Epidermal melanocyte (primary cell): ENCODE data around the gene SYT8.

Source experiments
- DNase-seq: peaks from one replicate; pipeline ENCODE4 v3.0.0; 2011; ENCODE audit warnings: low spot score; ENCODE audit not compliant: insufficient read length

SYT8 gene

DNA sequence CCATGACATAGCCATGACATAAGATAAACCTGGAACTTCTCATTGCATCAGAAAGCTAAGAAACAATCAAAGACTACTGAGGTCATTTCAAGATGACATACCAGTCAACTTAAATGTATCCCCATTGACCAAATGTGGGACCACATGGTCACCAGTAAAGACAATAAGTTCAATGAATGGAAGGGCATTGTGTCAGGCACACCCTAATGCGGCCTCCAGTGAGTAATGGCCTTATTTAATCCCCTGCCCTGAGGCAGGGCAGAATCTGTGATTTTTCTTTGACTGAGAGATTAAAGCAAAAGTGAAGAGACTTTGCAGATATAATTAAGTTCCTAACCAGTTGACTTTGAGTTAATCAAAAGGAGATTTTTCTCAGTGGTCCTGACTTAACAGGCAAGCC lies 17.3 kb upstream of the SYT8 start:
- no peak for DNase-seq

DNA sequence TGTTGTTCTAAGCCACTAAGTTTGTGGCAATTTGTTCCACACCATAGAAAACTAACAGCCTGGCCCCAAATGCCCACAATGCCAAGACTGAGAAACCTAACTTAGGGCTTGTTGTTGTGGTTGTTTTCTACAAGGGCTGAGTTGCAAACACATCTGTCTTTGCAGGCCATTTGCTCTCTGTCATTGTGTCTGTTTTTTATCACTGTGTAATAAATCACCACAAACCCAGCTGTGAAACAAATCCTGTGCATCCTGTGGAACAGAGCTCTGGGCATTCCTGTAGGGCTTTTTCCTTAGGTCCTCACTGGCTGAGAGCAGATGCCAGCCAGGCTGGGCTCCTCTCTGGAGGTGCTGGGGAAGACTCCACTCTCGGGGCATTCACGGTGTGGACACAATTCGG lies 15.7 kb upstream of the SYT8 start:
- DNase-seq: no peak

DNA sequence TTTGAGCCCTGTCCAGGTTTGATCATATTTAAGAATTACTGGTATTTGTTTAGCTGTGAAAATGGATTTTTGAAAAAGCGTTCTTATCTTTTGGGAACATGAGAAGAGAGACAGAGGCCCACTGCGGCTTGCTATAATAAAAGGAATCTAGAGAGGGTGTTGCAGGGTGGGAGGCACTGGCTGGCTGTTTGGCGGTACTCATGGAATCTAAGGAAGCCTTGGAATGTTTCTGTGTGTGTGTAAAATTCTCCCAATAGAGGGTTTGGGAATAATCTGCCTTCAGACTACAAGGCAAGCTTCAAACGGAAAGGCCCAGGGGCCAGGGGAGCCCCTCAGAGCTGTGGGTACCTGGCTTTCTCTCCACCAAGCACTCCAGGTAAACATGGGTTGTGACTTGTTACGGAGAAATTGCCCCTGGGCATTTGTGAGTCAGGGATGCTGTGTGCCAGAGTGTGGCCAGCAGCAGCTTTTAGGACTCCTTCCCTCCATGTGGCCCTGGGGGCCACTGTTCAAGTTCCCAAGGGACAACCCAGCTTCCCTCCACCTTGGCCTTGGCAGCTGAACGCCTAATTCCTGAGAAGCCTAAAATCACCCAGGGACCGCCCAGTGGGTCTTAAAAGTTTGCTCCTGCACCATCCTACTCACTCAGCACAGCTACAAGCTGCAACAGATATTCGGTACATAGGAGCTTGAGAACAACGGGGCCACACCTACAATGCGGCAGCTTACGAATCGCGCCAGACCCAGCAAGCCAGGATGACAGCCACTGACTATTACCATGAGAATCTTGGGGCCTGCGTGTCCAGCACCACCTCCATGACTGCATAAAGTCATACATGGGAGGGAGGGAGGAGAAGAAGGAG lies 14.1 kb upstream of the SYT8 start:
- no peak for DNase-seq

DNA sequence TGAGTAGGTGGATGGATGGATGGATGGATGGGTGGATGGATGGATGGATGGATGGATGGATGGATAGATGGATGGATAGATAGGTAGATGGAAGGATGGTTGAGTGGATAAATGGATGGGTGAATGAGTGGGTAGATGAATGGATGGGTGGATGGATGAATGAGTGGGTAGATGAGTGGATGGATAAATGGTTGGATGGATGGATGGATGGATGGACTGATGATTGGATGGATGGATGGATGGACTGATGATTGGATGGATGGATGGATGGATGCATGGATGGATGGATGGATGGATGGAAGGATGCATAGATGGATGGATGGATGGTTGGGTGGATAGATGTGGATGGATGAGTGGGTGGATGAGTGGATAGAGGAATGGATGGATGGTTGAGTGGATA lies 13.2 kb upstream of the SYT8 start:
- DNase-seq: no peak

DNA sequence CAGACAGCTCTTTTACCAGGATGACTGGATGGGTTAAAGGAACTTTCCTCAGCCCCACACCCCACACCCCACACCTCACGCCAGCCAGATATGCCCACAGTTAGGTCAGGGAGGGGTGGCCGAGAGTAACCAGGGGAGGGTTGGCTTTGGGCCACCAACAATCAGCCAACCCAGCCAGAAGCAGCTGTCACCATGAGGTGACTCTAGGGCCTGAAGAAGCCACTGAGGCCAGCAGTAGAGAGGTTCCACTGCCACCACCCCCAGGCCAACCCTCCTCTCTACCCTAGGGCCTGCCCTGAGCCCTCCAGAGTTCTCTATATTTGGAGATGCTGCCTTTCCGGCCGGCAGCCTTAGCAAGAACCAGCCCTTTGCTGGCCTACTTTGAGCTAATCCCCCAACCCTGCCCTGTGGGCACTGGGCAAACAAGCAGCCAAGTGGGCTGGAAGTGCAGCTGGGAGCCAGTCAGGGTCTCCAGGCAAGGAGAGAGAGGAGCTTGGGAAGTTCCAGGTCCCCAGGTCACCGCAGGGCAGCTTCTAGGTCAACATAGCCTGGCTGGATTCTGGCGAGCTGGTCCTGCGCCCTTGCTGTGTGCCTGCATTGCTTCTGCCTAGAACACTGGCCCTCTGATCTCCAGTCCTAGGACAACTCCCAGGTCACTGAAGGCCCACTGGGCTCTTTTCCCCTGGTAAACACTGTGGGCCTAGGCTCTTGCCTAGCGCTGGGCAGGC lies 12.0 kb upstream of the SYT8 start:
- DNase-seq: no peak

DNA sequence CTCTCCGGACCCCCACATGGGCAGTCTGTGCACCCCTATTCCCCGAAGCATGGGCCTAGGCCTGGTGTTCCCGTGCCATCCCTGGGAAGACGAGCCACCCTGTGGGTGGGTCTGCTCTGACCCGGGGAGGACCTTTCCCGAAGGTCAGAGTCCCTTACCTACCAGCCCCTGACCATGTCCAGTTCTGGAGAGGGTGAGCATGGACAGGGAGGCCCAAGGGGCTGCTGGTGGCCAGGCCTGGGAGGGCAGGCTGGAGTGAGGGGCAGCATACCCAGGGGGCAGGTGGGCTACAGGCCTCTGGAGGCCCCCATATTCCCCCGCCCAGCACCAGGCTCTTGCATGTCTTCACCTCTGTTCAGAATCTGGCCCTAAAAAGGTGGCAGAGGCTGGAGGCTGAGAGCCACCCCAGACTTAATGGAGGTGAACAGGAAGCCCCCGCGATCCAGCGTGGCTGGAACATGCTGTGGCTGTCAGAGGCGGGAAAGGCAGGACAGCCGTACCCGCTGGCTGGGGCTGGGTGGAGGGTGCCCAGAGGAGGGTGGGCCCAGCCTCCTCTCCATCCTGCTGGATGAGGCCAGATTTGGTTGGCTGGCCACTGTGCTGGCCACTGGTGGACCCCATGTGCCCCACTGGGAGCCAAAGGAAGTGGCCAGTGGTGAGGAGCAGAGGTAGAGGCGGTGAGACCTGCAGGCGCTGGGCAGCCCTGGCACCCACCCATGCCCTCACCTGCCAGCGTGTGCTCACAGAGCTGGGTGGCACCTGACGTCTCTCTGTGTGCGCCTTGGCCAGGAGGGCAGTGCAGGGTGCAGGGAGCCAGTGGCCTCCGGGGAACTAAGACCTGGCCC lies 11.2 kb upstream of the SYT8 start:
- DNase-seq: no peak

DNA sequence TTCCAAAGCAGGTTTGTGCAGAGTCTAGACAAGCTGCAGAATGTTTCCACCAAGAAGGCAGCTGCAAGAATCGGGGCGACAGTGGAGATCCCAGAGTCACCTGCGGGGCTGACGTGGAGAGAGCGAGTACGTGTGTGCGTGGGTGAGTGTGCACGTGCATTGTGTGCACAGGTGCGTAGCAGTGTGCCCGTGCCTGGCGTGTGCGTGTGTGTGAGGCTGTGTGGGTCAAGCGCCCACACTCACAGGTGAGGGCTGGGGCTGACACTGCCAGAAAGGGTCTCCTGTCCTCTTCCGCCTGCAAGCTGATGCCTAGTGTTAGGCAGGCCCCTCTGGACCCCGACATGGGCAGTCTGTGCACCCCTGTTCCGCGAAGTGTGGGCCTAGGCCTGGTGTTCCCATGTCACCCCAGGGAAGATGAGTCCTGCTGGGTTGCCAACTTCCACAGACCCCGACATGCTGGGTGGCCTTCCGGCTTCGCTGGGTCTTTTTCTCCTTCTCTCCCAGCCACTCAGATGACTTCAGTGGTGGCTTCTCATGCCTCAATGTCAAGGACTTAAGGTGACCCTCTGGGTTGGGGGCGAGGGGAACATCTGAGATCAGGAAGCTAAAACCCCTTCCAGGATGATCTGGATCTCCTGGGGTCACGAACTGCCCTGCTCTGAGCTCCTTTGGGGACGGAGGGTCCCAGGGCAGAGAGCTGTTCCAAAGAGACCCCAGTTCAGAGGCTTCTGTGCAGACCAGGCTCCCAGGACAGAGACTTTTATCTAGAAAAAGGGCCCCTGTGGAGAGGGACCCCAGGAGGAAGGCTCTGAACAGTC lies 10.4 kb upstream of the SYT8 start:
- no peak for DNase-seq

DNA sequence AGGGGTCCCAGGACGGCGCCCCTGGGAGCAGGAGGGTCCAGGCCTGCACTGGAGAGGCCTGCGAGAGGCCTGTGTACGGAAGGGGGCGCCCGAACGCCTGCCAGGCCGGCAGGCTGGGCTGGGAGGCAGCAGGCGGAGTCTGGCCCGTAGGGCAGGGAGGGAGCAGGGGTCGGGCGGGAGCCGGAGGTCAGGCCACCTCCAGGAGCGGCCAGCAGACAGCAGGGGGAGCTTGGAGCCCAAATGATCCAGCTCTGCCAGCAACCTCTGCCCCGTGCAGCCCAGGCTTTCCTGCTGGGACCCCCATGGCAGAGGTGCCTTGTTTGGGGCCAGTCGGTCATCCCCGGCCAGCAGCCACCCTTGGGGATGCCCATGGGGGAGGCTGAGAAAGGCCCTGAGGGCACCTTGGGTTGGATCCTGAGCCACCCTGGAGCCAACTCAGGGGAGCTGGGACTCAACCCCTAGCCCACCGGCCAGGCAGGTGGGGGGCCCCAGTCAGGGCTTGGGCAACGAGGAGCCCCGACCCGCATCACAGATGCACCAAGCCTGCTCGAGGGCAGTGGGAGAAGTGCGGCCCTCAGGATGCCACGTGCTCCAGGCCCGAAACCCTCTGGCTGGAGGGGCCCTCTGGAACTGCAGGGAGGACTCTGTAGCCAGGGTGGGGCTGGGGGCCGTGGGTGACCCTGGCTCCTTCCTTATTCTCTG lies 9.6 kb upstream of the SYT8 start:
- DNase-seq: no peak

DNA sequence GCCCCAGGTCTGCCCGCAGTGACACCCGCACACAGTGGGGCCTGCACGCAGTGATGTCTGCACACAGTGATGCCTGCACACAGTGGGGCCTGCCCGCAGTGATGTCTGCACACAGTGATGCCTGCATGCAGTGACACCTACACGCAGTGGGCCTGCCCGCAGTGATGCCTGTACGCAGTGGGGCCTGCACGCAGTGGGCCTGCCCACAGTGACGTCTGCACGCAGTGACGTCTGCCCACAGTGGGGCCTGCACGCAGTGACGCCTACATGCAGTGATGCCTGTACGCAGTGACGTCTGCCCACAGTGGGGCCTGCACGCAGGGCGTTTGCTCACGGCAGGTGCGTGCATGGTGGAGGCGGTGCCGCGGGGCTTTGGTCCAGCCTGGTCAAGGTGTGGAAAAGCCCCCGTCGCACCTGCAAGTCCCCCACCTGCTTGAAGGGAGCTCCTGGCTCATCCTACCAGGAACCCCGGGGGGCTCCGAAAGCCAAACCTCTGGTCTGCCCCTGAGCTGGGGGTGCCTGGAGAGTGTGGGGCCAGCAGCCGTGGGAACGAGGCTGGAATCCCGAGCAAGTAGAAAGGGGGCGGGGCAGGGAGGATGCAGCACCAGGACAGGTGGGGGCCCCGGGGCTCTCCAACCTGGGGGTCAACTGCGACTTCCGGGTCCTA lies 8.9 kb upstream of the SYT8 start:
- DNase-seq: no peak

DNA sequence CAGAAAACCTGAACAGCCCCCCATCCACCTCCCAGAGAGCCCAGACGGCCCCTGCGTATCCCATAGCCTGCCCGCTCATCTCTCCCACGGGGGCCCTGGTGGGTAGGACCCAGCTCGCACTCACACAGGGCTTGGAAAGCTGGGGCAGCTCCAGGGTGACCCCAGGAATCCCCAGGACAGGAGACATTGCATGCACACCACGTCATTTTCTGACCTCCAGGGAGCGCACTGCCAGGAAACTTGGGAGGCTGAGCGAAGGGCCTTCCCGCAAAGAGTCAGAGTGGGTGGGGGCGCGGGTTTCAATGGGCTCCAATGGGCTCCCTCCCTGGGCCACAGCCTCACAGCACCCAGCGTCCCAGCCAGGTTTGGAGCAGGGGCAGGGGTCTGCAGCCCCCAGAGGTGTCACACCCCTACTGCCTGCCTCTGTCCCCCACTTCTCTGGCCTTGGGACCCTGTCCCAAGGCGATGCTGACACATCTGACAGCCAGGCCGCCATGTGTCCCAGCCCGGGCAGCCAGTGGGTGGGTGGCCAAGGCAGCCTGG lies 8.2 kb upstream of the SYT8 start:
- peak; percentile 77 for DNase-seq

DNA sequence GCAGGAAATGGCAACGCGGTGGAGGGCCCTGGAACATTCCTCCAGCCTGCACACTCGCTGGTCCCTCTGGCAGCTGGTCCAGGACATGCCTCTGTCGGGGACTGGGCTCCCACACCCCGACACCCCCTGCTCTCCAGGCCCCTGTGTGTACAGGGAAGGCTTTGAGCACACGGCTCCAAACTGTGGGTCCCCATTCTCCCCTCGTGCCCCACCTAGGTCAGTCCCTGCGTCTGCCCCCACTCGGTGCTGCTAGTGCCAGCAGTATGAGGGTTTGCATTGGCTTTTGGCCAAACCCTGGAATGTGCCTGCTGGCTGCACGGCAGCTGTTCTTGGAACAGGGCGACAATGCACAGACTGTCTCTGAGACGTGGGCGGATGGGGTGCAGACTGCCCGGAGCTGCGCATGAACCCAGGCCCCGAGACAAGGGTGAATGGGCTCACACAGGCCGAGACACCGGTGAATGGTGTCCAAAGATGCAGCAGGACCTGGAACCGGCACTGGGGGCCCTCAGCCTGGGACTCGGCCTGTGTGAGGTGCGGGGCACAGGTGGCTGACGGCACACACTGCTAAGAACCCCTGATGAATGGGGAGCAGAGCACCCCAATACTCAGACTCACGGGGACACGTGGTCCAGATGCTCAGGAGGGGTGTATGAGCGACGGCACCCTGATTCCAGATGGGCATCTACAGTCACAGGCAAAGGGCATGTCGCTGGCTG lies 7.5 kb upstream of the SYT8 start:
- peak; percentile 98 for DNase-seq

DNA sequence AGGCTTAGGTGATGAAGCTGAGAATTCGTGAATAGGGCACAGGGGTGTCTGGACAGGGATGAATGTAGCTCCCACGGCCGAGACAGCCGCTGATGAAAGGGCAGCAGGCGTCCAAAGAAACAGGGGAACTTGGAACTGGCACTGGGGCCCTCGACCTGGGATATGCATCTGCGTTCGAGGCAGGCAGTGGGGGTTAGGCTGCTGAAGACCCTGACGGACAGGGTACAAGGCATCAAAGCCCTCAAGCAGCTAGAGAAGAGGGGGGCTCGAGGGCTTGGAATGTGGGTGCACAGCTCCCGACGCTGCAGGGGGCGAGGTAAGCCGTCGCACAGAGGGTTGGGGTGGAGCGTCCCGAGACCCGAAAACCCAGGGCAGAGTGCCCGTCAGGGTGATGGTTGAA lies 6.9 kb upstream of the SYT8 start:
- no peak for DNase-seq

DNA sequence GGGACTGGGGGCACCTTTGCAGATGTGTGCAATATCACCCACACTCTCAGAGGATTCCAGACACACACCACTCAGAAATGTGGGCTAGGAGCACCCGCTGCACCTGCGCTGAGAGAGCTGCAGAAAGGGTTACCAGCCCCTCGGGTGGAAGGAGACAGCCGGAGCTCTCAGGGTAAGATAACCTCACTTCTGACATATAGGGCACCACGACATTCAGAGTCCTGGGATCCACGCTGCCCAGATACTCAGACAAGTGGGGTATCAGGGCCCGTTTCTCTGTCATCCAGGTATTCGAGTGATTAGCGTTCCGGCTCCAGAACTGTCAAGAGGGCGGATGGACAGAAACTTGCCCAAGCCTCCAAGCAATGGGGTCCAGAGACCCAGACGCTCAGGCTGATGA lies 6.2 kb upstream of the SYT8 start:
- DNase-seq: no peak

DNA sequence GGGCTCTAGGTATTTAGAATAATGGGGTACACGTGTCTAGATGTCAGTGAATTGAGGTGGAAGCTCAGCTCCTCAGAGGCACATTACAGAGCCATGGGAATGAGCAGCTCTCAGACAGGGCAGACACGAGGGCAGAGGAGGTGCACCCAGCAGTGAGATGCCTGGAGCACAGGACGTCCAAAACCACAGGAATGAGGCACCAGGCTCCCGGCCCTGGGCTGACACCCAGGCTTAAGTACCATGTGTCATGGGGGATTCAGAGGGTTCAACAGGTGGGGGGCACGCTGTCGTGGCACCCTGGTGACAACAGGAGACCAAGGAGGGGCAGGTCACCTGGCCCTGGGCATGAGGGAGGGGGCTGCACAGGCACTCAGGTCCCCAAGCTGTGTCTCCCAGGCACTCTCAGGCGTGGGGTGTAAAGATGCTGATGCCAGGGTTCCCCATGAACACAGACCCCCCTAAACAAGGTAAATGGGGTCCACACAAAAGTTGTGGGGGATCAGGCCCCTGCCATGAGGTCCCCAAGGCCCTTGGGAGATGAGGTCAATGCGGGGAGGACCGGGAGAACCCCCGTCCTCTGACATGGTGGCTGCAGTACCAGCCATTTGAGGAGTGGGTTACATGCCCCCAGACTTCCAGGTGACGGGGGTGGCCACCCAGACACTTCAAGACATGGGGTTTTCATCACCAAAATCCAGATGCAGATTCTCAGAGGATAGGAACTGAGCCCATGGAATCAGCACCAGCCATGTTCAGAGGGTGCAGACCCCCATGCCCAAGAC lies 5.6 kb upstream of the SYT8 start:
- DNase-seq: peak; percentile 90

DNA sequence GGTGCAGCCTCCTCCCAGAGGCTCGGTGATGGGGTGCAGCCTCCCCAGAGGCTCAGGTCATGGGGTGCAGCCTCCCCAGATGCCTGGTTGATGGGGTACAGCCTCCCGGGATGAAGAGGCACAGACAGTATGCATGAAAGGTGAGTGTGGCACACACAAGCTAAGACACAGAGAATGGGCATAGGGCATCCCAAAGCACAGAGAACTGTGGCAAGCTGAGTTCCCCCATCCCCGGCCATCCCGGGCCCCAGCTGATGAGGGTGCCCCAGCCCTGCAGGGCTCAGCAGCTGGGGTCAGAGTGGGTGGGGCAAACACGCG lies 4.8 kb upstream of the SYT8 start:
- no peak for DNase-seq

DNA sequence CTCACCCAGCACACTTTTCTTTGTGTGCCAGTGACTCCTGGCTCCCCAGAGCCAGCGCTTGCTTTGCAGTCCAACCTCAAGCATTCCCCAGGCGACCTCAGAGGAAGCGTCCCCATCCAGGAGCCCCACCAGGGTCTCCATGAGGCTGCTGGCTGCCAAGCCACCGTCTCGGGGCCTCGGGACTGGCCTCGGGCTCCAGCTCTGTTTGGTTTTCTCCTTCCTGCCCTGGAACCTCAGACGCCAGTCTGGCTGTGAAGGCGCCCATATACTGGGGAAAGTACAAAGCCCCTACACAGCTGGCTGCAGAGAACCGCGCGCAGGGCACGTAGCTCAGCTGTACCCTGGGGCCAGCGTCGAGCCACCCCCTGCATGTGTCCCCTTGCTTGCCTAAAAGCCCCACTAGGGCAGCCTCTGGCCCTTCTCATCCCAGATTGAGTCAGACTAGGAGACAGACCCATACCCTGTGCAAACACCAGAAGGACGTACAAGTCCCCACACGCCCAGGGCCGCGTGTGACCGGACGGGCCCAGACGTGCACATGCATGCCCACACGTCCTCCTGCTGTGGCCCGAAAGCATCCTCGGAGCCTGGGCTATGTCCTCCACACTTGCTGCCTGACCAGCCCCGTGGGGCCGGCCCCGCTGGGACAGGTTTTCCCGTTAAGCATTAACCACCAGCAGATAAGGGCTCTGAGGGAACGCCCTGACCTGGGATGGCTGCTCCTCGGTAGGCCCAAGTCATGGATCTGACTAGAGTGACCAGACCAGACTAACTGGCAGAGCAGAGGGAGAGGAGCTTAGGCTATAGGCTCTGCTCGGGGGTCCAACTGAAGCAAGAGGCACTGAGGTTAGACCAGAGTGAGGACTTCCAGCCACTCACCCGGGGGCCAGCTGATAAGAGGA lies 4.2 kb upstream of the SYT8 start:
- DNase-seq: no peak
